Brain microvascular endothelial cell (primary cell): ENCODE results near the gene RCAN3.

Experiments used
- DNase-seq: peaks from one replicate; pipeline ENCODE4 v3.0.0-alpha.2; 2020
- H3K27ac ChIP-seq: fragments of 250-450 bp; sonication (Bioruptor Pico); 2 replicates; pipeline ENCODE4 v1.5.1; 2020; ENCODE audit warnings: mild to moderate bottlenecking, moderate library complexity
- H3K27me3 ChIP-seq: fragments of 250-450 bp; sonication (Bioruptor Pico); replicated peaks from 2 replicates; pipeline ENCODE4 v1.5.1; 2020; ENCODE audit warnings: mild to moderate bottlenecking
- H3K36me3 ChIP-seq: fragments of 250-450 bp; sonication (Bioruptor Pico); replicated peaks from 2 replicates; pipeline ENCODE4 v1.5.1; 2020; ENCODE audit warnings: mild to moderate bottlenecking
- H3K4me3 ChIP-seq: 2 replicates; pipeline ENCODE4 v1.5.1; 2011; ENCODE audit warnings: low read depth, mild to moderate bottlenecking, control low read depth, low read length, moderate library complexity
- CTCF ChIP-seq: IDR thresholded peaks from 2 replicates; pipeline ENCODE4 v1.5.1; 2011; ENCODE audit warnings: low read depth, mild to moderate bottlenecking, moderate library complexity, low read length, control low read depth, inconsistent platforms; ENCODE audit errors: missing control alignments
- in situ Hi-C: cut with HindIII; loops from 2 replicates; pipeline ENCODE4 v1.10.0; 2017; ENCODE audit warnings: low sequenced_read_pairs, low pct_ligation_motif_present

Gene RCAN3

GRCh38 chr1:24567792-24568388, 65.3 kb downstream of the RCAN3 start:
- in situ Hi-C loops = no loop called here
- no peaks in the 10 kb centered on the region for H3K36me3 ChIP-seq
- TF ChIP-seq CTCF = no peak
- no peaks in the 10 kb centered on the region for H3K27me3 ChIP-seq
- H3K27ac ChIP-seq = no peak overlapping the region
- no peak for DNase-seq
- H3K4me3 ChIP-seq = no peak overlapping the region

- TF ChIP-seq CTCF = no peak
- Histone ChIP-seq H3K4me3 (no peak overlapping the region), H3K36me3 (no peaks in the 10 kb centered on the region), H3K27me3 (no peaks in the 10 kb centered on the region), H3K27ac (no peak overlapping the region)
- in situ Hi-C loops = no loop called here
- DNase-seq = no peak
These were observed 65.8 kb downstream of the RCAN3 start for GRCh38 chr1:24568475-24568874.

- no peak overlapping the region for H3K4me3 ChIP-seq
- H3K27me3 ChIP-seq = no peaks in the 10 kb centered on the region
- DNase-seq = no peak
- in situ Hi-C loops = no loop called here
- H3K27ac ChIP-seq = no peak overlapping the region
- H3K36me3 ChIP-seq = no peaks in the 10 kb centered on the region
- no peak for TF ChIP-seq CTCF
These were observed 67.9 kb downstream of the RCAN3 start for GRCh38 chr1:24570265-24571125.

GRCh38 chr1:24572301-24572700, 69.7 kb downstream of the RCAN3 start:
- no peak for TF ChIP-seq CTCF
- in situ Hi-C loops = no loop called here
- no peak overlapping the region for H3K27ac ChIP-seq

GRCh38 chr1:24575905-24576587, 73.4 kb downstream of the RCAN3 start:
- no peak for DNase-seq
- in situ Hi-C loops = no loop called here
- H3K27me3 ChIP-seq = no peaks in the 10 kb centered on the region
- no peak for TF ChIP-seq CTCF
- H3K4me3 ChIP-seq = no peak overlapping the region
- H3K27ac ChIP-seq = no peak overlapping the region
- no peaks in the 10 kb centered on the region for H3K36me3 ChIP-seq

More at GRCh38 chr1:24572301-24572700, 69.7 kb downstream of the RCAN3 start:
- no peak overlapping the region for H3K4me3 ChIP-seq
- no peak for DNase-seq
- no peaks in the 10 kb centered on the region for H3K27me3 ChIP-seq
- H3K36me3 ChIP-seq = no peaks in the 10 kb centered on the region
